GM18511 (cell line): Measurements from ENCODE around the gene STAC.

Experiments used
- ATAC-seq: cut with Tn5 transposase; IDR thresholded peaks from one replicate; pipeline ENCODE4 v1.9.1; 2021; ENCODE audit warnings: mild to moderate bottlenecking, moderate library complexity; ENCODE audit not compliant: unreplicated experiment

The STAC gene

DNA sequence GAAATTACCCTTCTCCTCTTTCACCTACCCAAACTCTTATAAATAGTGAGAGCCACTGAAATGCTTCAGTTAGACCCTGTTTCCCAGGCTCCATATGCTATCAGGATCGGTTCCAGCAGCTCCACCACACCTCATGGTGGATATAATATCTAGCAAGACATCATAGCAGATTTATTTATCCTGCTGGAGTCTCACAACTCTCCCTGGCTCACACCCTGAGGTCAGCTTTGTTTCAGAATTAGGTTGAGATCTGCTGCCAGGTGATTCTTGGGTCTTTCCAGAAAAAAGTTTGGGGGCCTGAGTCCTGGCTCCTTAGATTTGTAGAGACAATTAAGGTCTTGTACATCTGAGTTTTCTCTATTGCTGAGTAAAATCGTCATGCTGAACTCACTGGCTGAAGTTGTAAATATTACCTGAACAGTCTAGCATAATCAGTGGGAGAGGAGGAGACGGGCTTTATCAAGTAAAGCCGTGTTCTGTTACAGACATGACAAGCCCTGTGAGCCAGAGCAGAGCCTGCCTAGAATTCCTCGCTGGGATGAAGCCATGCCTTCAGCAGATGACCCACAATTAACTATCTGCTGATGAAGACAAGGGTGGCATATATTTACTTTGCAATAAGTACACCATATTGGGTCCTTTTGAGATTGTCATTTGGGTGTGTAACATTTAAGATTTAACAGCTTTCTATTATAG lies 131.6 kb downstream of the STAC start:
- ATAC-seq = no peak

- ATAC-seq = no peak
Observed at GRCh38 chr3:36512555-36512954, 132.3 kb downstream of the STAC start.

GRCh38 chr3:36514171-36514570 lies 133.9 kb downstream of the STAC start:
- no peak for ATAC-seq

GRCh38 chr3:36519682-36520081 lies 139.4 kb downstream of the STAC start:
- ATAC-seq = no peak

- no peak for ATAC-seq
Observed at GRCh38 chr3:36520241-36521006, 140.1 kb downstream of the STAC start.

- ATAC-seq = no peak
Observed at GRCh38 chr3:36521007-36521379, 140.7 kb downstream of the STAC start.

DNA sequence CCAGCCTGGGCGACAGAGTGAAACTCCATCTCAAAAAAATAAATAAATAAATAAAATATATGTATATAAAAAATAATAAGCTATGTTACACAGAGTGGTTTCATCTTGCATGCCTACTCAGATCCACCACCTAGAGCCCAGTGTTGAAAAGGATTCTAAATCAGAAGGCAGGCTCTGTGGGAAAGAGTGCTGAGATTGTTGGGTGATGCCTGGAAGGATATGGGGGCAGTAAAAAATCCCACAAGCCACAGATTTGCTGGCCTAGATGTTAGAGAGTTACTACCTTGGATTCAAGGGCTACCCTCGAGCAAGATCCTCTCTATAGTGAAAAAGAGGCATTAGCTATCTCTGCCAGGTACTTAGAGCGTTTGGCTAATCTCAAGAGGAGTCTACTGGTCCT lies 144.3 kb downstream of the STAC start:
- ATAC-seq = no peak

DNA sequence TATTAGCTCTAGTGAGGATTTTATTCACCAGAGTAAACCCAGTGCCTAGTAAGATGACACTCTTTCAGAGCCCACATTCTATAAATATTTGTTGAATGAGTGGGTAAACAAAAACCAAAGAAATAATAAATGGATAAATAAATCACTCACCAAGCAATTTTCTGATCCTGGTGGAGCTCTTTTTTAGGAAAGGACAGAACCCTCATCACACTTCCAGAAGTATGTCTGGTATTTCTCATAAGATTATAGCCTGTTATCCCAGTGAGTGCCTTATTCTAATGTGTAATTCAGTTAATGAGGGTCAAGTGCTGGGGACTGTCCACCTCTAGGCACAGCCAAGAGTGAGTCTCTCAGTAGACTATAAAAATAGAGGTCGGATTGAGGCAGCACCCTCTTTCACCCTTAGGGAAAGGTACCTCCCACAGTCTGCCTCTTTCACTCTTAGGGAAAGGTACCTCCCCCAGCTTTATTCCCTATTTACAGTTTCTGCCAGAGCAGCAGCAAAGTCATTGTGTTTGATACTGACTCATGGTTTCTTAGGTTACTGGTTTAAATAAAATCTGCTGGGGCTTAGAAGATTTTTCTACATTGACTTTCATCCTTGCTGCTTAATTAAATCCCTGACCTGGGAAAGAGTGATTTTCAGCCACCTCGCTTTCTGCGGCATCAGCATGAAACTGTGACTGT lies 145.0 kb downstream of the STAC start:
- no peak for ATAC-seq

DNA sequence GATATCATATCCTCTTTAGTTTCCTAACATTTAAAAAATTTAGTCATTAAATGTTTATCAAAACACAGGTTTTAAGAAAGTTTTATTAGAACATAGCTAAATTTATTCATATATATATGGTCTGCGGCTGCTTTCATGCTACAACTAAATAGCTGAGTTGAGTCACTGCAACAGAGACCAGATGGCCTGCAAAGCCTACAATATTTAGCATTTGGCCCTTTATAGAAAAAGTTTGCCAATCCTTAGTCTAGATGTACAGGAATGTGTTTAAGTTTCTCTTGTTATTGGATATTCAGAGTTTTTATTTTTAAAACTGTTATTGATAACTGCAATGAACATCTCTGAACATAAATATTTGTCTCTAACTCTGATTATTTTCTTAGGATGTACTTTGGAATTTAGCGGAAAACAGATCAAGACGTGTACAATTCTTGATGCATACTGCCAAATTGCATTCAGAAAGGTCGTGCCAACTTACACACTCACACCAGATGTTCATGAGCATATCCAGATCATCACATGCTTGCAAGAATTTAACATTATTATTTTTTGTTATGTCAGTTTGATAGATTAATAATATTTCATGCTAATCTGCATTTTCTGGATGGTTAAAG lies 157.9 kb downstream of the STAC start:
- no peak for ATAC-seq

DNA sequence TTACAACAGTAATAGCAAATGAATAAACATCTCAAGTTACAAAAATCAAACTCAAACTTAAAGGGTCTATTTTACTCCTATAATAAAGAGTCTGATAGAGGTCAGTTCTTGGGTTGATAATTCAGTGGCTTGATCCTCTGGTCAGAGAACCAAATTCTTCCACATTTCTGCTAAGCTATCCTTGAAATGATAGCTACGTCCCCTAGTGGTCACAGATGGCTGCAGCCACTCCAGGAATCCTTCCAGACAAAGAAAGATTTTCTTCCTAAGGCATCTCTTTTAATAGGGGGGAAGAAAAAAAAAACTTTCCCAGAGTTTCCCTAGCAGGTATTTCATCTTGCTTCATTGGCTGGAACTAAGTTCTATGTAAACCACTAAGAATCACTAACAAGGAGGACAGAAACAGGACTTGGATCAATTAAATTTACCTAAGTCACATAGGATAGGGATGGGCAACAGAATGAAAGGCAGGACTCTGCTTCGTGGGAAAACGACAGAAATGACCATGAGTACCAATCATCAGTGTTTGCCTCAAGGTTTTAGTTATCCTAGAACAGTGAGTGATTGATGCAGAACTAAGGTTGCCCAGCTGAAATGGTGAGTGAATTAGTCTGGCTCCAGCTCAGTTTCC lies 160.7 kb downstream of the STAC start:
- ATAC-seq = no peak

DNA sequence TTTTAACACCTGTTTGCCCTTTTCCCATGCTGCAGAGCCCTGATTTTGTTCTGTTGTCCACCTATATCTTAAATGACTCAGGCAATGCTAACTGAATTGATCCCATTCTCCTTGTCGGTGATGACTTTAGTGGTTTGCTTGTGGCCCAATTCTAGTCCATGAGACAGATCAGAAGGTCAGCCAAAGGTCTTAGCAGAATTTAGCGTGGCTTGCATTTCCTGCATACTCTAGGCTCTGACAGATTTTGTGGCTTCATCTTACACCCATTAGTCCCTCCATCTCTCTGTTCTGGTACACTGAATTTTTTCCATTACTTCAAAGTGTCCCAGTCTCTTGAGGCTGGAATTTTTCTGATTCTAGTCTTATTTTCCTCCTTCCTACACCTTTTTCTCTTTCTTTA lies 161.9 kb downstream of the STAC start:
- ATAC-seq = no peak

DNA sequence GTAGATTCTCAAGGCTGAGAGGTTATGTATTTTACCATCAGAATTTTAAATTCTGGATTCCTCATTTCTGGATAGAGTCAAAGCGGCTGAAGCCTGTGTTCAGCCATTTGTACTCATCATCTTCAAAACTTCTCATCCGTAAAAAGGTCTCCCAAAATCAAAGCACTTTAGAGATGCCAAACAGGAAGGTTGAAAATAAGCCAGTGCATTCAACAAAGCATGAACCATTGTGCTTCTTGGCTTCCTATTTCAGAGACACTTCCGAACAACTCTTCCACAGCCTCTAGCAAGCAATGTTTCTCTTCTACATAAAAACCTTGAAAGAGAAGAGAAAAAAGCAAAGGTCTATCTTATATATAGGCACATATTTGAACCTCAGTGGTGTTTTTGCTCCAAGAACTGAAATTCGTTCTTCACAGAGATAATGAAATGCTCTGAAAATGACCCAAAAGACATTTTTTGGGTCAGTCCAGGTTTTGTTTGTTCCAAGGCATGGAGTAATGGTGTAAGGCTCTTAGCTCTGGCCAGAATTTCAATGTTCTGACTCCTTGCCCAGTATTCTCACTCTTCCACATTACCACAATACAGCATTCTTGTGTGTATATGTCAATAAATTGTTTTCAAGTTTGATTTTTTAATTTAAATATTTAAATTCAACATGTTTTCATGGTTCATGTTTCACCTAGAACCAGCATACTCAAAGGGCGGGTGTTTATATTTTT lies 163.1 kb downstream of the STAC start:
- no peak for ATAC-seq

DNA sequence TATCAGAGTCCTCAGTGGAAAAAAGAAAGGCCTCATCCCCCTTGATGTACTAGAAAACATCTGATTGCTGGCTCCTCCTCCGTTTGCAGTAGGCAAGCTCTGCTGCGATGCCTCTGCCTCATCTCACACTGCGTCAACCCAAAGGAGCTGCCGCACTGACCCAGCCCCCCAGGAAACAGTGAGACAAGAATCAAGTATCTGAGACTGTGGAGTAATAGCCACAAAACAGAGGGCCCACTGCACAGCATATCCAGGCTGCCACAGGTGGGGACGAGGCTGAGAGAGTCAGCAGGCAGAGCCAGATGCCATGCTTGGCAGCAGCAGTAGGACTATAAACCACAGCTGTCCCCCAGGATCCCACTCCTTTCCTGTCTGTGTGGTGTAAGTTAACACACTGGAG lies 165.9 kb downstream of the STAC start:
- no peak for ATAC-seq

DNA sequence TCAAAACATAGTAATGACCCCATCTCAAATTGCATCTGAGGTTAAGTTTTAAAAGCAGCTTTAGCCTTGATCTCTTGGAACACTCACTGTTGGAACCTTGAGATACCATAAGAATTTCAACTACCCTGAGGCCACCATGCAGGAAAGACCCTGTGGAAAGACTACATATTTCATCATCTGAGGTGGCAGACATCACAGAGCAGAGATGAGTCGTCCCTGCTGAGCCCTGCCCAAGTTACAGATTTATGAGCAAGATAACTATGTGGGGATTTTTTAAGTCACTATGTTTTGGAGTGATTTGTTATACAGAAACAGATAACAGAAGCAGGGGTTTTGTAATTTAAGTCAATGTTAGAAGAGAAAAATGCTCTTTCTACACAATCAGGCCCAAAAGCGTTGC lies 168.4 kb downstream of the STAC start:
- ATAC-seq = no peak

DNA sequence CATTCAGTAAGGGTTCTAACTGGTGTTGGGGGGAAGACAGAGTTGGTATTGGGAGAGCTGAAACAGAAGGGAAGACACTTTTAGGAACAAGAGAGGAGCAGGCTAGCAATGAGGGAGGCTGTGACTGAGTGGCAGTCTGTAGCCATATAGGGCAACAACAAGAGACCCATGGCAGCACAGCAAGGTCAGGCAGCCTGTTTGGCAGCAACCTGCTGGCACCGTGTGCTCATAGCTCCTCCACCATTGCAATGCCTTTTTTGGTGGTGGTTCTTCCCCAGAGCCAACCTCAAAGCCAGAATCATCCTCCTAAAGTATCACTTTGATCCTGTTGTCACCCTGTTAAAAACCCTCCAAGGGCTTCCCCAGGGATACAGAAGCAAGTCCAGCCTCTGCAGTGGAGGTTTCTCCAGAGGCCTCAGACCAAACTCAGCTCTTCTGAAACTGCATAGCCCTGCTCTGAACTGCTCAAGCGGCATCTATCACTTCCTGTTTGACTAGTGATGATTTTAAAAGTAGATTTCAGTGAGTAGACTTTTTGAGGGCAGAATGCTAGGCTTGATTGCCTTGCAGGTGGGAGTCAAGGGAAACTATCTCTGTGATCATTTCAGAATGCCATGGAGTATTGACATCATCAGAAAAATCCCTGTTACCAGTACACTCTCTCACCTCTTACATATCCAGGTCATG lies 176.9 kb downstream of the STAC start:
- peak; percentile 95 for ATAC-seq

DNA sequence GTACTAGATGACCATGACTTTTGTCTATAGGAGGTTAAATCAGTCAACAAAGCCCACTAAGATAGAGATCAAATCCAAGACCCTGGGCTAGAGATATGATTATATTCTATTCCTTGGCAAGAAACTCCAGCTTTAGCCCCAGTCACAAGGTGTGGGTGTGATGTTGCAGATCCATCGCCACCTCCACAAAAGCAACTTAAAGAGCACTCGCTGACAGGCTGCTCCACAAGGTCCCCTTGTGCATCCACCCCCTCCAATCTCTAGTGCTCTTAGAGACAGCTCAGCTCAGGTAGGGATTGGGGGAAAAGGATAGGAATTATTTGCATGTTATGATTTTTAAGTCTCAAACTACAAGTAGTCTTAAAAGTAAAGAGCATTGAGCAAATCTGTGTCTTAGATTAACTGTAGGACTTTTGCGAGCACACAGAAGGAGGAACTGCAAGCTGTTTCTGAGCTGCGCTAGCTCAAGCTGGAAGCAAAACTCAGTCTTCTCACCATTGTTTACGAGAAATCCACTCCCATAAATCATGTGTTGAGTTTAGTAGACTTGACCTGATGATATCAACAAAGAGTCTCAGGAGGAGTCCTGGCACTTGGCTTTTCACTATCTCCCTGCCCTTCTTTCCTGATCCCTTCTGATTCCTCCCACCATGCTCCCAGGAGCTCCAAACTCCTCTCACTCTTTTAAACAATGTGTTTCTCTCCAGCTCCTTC lies 177.6 kb downstream of the STAC start:
- no peak for ATAC-seq

GRCh38 chr3:36558961-36559360 lies 178.7 kb downstream of the STAC start:
- no peak for ATAC-seq

GRCh38 chr3:36560685-36561084 lies 180.4 kb downstream of the STAC start:
- no peak for ATAC-seq

DNA sequence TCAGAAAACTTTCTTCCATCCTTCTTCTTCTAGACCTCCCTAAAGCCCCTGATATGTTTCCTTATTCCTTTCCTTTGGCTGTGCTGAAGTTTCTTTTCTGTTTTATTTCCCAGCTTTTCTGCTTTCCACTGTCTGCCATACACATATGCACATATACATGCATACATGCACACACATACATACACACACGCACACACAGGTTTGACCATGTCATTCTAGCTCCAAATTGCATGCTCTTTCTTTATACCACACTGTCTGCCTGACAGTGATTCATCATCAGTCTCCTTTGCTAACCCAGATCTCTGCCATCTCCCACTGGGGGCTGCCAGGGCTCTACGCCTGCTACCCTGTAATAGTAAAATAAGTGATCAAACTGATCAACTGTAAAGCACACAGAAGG lies 181.3 kb downstream of the STAC start:
- no peak for ATAC-seq
